IMR-90 (cell line): ENCODE data around the gene CADM2.

ENCODE experiments used
- CTCF ChIP-seq: conservative IDR thresholded peaks from 2 replicates; pipeline ENCODE4 v1.5.1; 2012; ENCODE audit warnings: mild to moderate bottlenecking, low read depth, low read length, improper control_type of control experiment
- POLR2A ChIP-seq: IDR thresholded peaks from 2 replicates; pipeline ENCODE4 v1.6.1; 2012; ENCODE audit warnings: mild to moderate bottlenecking, low read depth, low read length
- TF ChIP-seq, protein P1 (sequence below): fragments of 150-350 bp; IDR thresholded peaks from 2 replicates; pipeline ENCODE4 v1.6.1; 2016; ENCODE audit warnings: low read depth, mild to moderate bottlenecking, low read length, moderate library complexity, borderline replicate concordance

GRCh38 chr3:86056032-86056431 lies 1097.2 kb downstream of the CADM2 start:
- no peak for TF ChIP-seq CTCF
- TF ChIP-seq POLR2A = no peak
- TF ChIP-seq, protein P1, sequence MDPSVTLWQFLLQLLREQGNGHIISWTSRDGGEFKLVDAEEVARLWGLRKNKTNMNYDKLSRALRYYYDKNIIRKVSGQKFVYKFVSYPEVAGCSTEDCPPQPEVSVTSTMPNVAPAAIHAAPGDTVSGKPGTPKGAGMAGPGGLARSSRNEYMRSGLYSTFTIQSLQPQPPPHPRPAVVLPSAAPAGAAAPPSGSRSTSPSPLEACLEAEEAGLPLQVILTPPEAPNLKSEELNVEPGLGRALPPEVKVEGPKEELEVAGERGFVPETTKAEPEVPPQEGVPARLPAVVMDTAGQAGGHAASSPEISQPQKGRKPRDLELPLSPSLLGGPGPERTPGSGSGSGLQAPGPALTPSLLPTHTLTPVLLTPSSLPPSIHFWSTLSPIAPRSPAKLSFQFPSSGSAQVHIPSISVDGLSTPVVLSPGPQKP = no peak
